HepG2 (cell line): Measurements from ENCODE around the gene SFTA2. TPM values are rescaled to one million over a fixed set of nuclear protein-coding genes. Genes with fewer than 3 reads are reported as not detected.

Source experiments
- ATAD3A ChIP-seq: sonication (generic); formaldehyde crosslinking; IDR thresholded peaks from 2 replicates; pipeline ENCODE4 v1.4.0; 2020; ENCODE audit warnings: missing genetic modification reagents
- ESRRA ChIP-seq: sonication (generic); formaldehyde crosslinking; IDR thresholded peaks from 2 replicates; pipeline ENCODE4 v1.5.1; 2020; ENCODE audit warnings: mild to moderate bottlenecking, low read depth, missing genetic modification reagents
- FOXK2 ChIP-seq: fragments of 450-650 bp; IDR thresholded peaks from 2 replicates; pipeline ENCODE4 v1.6.1; 2016
- HNF4G ChIP-seq, 2 experiments: sonication (generic) in 1 of 2; formaldehyde crosslinking in 1 of 2; IDR thresholded peaks; 2 replicates each; pipeline versions ENCODE4 v1.4.0 to v1.6.1; 2011 to 2020; ENCODE audit warnings: borderline replicate concordance in 2 of 2, low read depth in 2 of 2, mild to moderate bottlenecking in 2 of 2, low read length in 1 of 2, missing genetic modification reagents in 1 of 2, moderate library complexity in 1 of 2
- JDP2 ChIP-seq: sonication (generic); formaldehyde crosslinking; IDR thresholded peaks from 2 replicates; pipeline ENCODE4 v1.8.1; 2022; ENCODE audit warnings: missing genetic modification reagents, borderline replicate concordance
- KDM2A ChIP-seq: sonication (generic); formaldehyde crosslinking; IDR thresholded peaks from 2 replicates; pipeline ENCODE4 v1.4.0; 2020; ENCODE audit warnings: low read depth, missing genetic modification reagents, borderline replicate concordance
- MIER2 ChIP-seq: IDR thresholded peaks from 2 replicates; pipeline ENCODE4 v1.6.1; 2016; ENCODE audit warnings: missing biosample characterization, missing genetic modification reagents
- MTF1 ChIP-seq: sonication (generic); formaldehyde crosslinking; IDR thresholded peaks from 2 replicates; pipeline ENCODE4 v1.5.0; 2020; ENCODE audit warnings: missing genetic modification reagents
- NCOA1 ChIP-seq: sonication (generic); formaldehyde crosslinking; IDR thresholded peaks from 2 replicates; pipeline ENCODE4 v1.9.0; 2021; ENCODE audit warnings: missing genetic modification reagents
- RBFOX2 ChIP-seq: fragments of 200-400 bp; formaldehyde crosslinking; IDR thresholded peaks from 2 replicates; pipeline ENCODE4 v1.6.1; 2017; ENCODE audit warnings: low read depth, mild to moderate bottlenecking, low read length
- SMC3 ChIP-seq: IDR thresholded peaks from 2 replicates; pipeline ENCODE4 v1.6.1; 2011; ENCODE audit warnings: low read length, improper control_type of control experiment
- SMYD3 ChIP-seq: sonication (generic); formaldehyde crosslinking; IDR thresholded peaks from 2 replicates; pipeline ENCODE4 v1.8.1; 2023; ENCODE audit warnings: mild to moderate bottlenecking, missing genetic modification reagents
- SNAPC2 ChIP-seq: sonication (generic); formaldehyde crosslinking; IDR thresholded peaks from 2 replicates; pipeline ENCODE4 v1.8.1; 2022; ENCODE audit warnings: mild to moderate bottlenecking, missing genetic modification reagents
- ZBTB38 ChIP-seq: sonication (generic); formaldehyde crosslinking; IDR thresholded peaks from 2 replicates; pipeline ENCODE4 v1.5.1; 2020; ENCODE audit warnings: mild to moderate bottlenecking, missing genetic modification reagents
- ZBTB39 ChIP-seq: sonication (generic); formaldehyde crosslinking; IDR thresholded peaks from 2 replicates; pipeline ENCODE4 v1.5.0; 2020; ENCODE audit warnings: missing genetic modification reagents
- ZFAT ChIP-seq: sonication (generic); formaldehyde crosslinking; conservative IDR thresholded peaks from 2 replicates; pipeline ENCODE4 v1.8.1; 2023; ENCODE audit warnings: missing genetic modification reagents, inconsistent platforms
- ZNF451 ChIP-seq: sonication (generic); formaldehyde crosslinking; IDR thresholded peaks from 2 replicates; pipeline ENCODE4 v1.5.0; 2020; ENCODE audit warnings: mild to moderate bottlenecking, missing genetic modification reagents
- ZNF570 ChIP-seq: sonication (generic); formaldehyde crosslinking; IDR thresholded peaks from 2 replicates; pipeline ENCODE4 v1.4.0; 2020; ENCODE audit warnings: mild to moderate bottlenecking, missing genetic modification reagents, borderline replicate concordance
- ZNF644 ChIP-seq: IDR thresholded peaks from 2 replicates; pipeline ENCODE4 v1.6.1; 2016; ENCODE audit warnings: low read depth
- ZSCAN21 ChIP-seq: sonication (generic); formaldehyde crosslinking; IDR thresholded peaks from 2 replicates; pipeline ENCODE4 v1.8.0; 2022; ENCODE audit warnings: mild to moderate bottlenecking, missing genetic modification reagents, moderate library complexity, borderline replicate concordance
- polyA plus RNA-seq, 8 experiments: library from polyadenylated mRNA; depleted of rRNA in 3 of 8; stranded (reverse) in 7 of 8; unstranded in 1 of 8; fragments of >200 nt; fragmentation: Illumina TruSeq in 4 of 8; extraction: Trizol in 4 of 8; gene quantifications; 2 replicates each; pipeline versions ENCODE4 v1.2.1 to v1.2.3, GENCODE V29; 2011 to 2016; ENCODE audit warnings: low read depth in 4 of 8, missing spikeins in 1 of 8, mixed read lengths in 1 of 8; ENCODE audit not compliant: insufficient read depth in 1 of 8
- total RNA-seq, 5 experiments: library from RNA; depleted of rRNA; stranded (reverse); fragments of >200 nt; fragmentation: Illumina TruSeq; extraction: Trizol; gene quantifications; 2 replicates each; pipeline ENCODE4 v1.2.3, GENCODE V29; 2016; ENCODE audit warnings: low read depth in 1 of 5
- TF ChIP-seq, protein P1 (sequence below): sonication (generic); formaldehyde crosslinking; IDR thresholded peaks from 2 replicates; pipeline ENCODE4 v1.5.0; 2020; ENCODE audit warnings: missing genetic modification reagents
- TF ChIP-seq, protein P2 (sequence below): IDR thresholded peaks from 2 replicates; pipeline ENCODE4 v1.6.1; 2016; ENCODE audit warnings: missing compliant biosample characterization, missing genetic modification reagents, borderline replicate concordance
- TF ChIP-seq, protein P3 (sequence below): sonication (generic); formaldehyde crosslinking; IDR thresholded peaks from 2 replicates; pipeline ENCODE4 v1.5.1; 2020; ENCODE audit warnings: missing genetic modification reagents, mild to moderate bottlenecking, borderline replicate concordance

SFTA2 gene
- total and polyA plus RNA-seq, 2 of the 13 experiments (the other 11 are each of a cell fraction or from before 2014, with no cell fraction given) = not detected

DNA sequence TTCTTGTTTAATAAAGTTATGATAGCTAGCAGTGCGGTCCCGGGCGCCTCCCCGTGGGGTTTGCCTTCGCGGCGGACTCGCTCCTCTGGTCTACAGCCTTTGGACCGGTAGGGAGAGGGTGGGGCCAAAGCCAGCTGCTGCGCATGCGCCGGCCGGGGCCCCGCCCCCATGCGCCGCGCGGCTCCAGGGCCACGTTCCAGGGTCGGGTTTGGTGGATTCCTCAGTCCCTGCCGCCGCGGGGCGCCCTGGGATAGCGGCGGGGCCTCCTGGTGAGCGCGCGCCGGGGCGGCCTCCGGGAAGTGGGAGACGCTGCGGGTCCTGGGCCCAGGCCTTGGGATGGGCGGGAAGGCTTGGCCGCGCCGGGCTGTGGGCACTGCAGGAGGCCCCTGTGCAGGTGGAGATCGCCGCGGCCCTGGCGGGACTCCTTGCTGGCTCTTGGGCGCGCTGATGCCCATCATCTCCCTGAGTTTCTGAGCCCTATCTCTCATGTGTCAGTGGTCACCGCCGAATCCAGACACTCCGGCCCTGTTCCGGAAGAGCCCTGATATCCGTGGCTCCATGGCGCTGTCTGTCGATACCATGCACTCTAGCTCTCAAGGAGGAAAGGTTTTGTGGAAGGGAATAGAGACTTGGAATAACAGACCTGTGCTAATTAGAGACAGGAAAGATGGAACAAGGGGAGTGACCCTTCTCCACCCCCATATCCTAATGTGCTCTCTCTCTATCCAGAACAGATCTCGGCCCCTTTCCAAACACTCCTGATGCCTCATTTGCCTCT, 17.7 kb downstream of the SFTA2 start, which contains the start of gene VARS2 (continued):
- TF ChIP-seq ZBTB39 (peak; percentile 82), ATAD3A (CRISPR knock-in tag) (peak; percentile 92; the same call in 1 of the 2 replicates), SMC3 (peak; percentile 25; the same call in 1 of the 2 replicates), SMYD3 (CRISPR knock-in tag) (peak; percentile 72; the same call in 1 of the 2 replicates), NCOA1 (CRISPR knock-in tag) (peak; percentile 98), ZNF570 (CRISPR knock-in tag) (no peak), MTF1 (CRISPR knock-in tag) (peak; percentile 89), RBFOX2 (peak; percentile 99), ZNF451 (CRISPR knock-in tag) (peak; percentile 77; the same call in 1 of the 2 replicates), ZFAT (peak; percentile 52; the same call in 1 of the 2 replicates), MIER2 (CRISPR knock-in tag) (peak; percentile 43; the same call in 1 of the 2 replicates), ZBTB38 (CRISPR knock-in tag) (peak; percentile 96), ESRRA (peak; percentile 76), KDM2A (CRISPR knock-in tag) (peak; percentile 100), HNF4G (IDR thresholded peaks at IDR 0.05; ENCODE audit: borderline replicate concordance, low read depth, low read length) (peak; percentile 74; the same call in 1 of the 2 replicates), HNF4G (CRISPR knock-in tag; IDR thresholded peaks at IDR 0.05; ENCODE audit: borderline replicate concordance, low read depth) (peak; percentile 82; the same call in 1 of the 2 replicates), FOXK2 (no peak), ZNF644 (no peak), ZSCAN21 (peak; percentile 96), JDP2 (CRISPR knock-in tag) (no peak), SNAPC2 (CRISPR knock-in tag) (peak; percentile 40; the same call in 1 of the 2 replicates)
- TF ChIP-seq, protein P1, sequence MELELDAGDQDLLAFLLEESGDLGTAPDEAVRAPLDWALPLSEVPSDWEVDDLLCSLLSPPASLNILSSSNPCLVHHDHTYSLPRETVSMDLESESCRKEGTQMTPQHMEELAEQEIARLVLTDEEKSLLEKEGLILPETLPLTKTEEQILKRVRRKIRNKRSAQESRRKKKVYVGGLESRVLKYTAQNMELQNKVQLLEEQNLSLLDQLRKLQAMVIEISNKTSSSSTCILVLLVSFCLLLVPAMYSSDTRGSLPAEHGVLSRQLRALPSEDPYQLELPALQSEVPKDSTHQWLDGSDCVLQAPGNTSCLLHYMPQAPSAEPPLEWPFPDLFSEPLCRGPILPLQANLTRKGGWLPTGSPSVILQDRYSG (CRISPR knock-in tag) = peak; percentile 75; the same call in 1 of the 2 replicates
- TF ChIP-seq, protein P2, sequence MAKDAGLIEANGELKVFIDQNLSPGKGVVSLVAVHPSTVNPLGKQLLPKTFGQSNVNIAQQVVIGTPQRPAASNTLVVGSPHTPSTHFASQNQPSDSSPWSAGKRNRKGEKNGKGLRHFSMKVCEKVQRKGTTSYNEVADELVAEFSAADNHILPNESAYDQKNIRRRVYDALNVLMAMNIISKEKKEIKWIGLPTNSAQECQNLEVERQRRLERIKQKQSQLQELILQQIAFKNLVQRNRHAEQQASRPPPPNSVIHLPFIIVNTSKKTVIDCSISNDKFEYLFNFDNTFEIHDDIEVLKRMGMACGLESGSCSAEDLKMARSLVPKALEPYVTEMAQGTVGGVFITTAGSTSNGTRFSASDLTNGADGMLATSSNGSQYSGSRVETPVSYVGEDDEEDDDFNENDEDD (CRISPR knock-in tag) = peak; percentile 89; the same call in 1 of the 2 replicates
- TF ChIP-seq, protein P3, sequence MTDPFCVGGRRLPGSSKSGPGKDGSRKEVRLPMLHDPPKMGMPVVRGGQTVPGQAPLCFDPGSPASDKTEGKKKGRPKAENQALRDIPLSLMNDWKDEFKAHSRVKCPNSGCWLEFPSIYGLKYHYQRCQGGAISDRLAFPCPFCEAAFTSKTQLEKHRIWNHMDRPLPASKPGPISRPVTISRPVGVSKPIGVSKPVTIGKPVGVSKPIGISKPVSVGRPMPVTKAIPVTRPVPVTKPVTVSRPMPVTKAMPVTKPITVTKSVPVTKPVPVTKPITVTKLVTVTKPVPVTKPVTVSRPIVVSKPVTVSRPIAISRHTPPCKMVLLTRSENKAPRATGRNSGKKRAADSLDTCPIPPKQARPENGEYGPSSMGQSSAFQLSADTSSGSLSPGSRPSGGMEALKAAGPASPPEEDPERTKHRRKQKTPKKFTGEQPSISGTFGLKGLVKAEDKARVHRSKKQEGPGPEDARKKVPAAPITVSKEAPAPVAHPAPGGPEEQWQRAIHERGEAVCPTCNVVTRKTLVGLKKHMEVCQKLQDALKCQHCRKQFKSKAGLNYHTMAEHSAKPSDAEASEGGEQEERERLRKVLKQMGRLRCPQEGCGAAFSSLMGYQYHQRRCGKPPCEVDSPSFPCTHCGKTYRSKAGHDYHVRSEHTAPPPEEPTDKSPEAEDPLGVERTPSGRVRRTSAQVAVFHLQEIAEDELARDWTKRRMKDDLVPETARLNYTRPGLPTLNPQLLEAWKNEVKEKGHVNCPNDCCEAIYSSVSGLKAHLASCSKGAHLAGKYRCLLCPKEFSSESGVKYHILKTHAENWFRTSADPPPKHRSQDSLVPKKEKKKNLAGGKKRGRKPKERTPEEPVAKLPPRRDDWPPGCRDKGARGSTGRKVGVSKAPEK (CRISPR knock-in tag) = peak; percentile 82
